Measurements from ENCODE around the gene UBL4B.

- no peak for TF ChIP-seq POLR2A (IDR thresholded peaks at IDR 0.05; ENCODE audit: low read depth, low read length)
- TF ChIP-seq CTCF (IDR thresholded peaks at IDR 0.05; ENCODE audit: extremely low read depth in 1 of 2, insufficient read depth in 1 of 2, low read depth in 1 of 2, low read length in 2 of 2) = no peak
- TF ChIP-seq EZH2 (IDR thresholded peaks at IDR 0.05; ENCODE audit: borderline replicate concordance, low read depth, low read length, severe bottlenecking) = no peak
- TF ChIP-seq POLR2AphosphoS5 (IDR thresholded peaks at IDR 0.05; ENCODE audit: insufficient read depth, low read depth, low read length) = no peak
- TF ChIP-seq MAX (IDR thresholded peaks at IDR 0.05; ENCODE audit: insufficient read depth, insufficient read length) = no peak
- TF ChIP-seq MYC (IDR thresholded peaks at IDR 0.05; ENCODE audit: low read depth, low read length) = no peak
- no peak for TF ChIP-seq JUN (IDR thresholded peaks at IDR 0.05; ENCODE audit: borderline replicate concordance, insufficient read depth, insufficient read length, low read depth)
- TF ChIP-seq FOS (IDR thresholded peaks at IDR 0.05; ENCODE audit: borderline replicate concordance, insufficient read depth, low read length) = no peak
- no peak for TF ChIP-seq GATA2 (IDR thresholded peaks at IDR 0.05; ENCODE audit: insufficient read depth, insufficient read length, low read depth, low read length)
Observed at GRCh38 chr1:110083061-110083865, 29.0 kb upstream of the UBL4B start.

All from endothelial cell of umbilical vein (primary cell).